SK-N-SH treated with all-trans-retinoic acid at 6 μM for 48 hours (cell line): ENCODE data around the gene RRAS.

Source experiments
- ATAC-seq: fragments of 200-7000 bp; cut with Tn5 transposase; 3 replicates; pipeline ENCODE4 v1.9.1; 2020; ENCODE audit warnings: mild to moderate bottlenecking, moderate library complexity
- ARNTL ChIP-seq: fragments of 450-650 bp; formaldehyde crosslinking; IDR thresholded peaks from 2 replicates; pipeline ENCODE4 v1.5.0; 2020; ENCODE audit warnings: low read depth, mild to moderate bottlenecking, moderate library complexity, borderline replicate concordance
- BACH2 ChIP-seq: fragments of 250-450 bp; sonication (Bioruptor Pico); IDR thresholded peaks from 2 replicates; pipeline ENCODE4 v1.9.0; 2021; ENCODE audit warnings: mild to moderate bottlenecking, borderline replicate concordance
- ESRRG ChIP-seq: fragments of 250-450 bp; sonication (Bioruptor Pico); IDR thresholded peaks from 2 replicates; pipeline ENCODE4 v1.6.1; 2021; ENCODE audit warnings: mild to moderate bottlenecking
- GLIS3 ChIP-seq: fragments of 250-450 bp; sonication (Bioruptor Pico); IDR thresholded peaks from 2 replicates; pipeline ENCODE4 v1.5.0; 2020; ENCODE audit warnings: mild to moderate bottlenecking, moderate library complexity
- ISL1 ChIP-seq: fragments of 250-450 bp; sonication (Bioruptor Pico); IDR thresholded peaks from 2 replicates; pipeline ENCODE4 v2.1.2; 2022; ENCODE audit warnings: mild to moderate bottlenecking, moderate library complexity
- OSR1 ChIP-seq: fragments of 250-450 bp; sonication (Bioruptor Pico); IDR thresholded peaks from 2 replicates; pipeline ENCODE4 v1.8.0; 2022; ENCODE audit warnings: moderate library complexity, mild to moderate bottlenecking, inconsistent platforms
- PPARA ChIP-seq: fragments of 250-450 bp; sonication (Bioruptor Pico); IDR thresholded peaks from 2 replicates; pipeline ENCODE4 v1.5.0; 2020; ENCODE audit warnings: mild to moderate bottlenecking, borderline replicate concordance
- RARB ChIP-seq: fragments of 250-450 bp; sonication (Bioruptor Pico); IDR thresholded peaks from 2 replicates; pipeline ENCODE4 v1.8.0; 2021; ENCODE audit warnings: mild to moderate bottlenecking, moderate library complexity
- SNAI2 ChIP-seq: fragments of 250-450 bp; sonication (Bioruptor Pico); IDR thresholded peaks from 2 replicates; pipeline ENCODE4 v1.5.0; 2020; ENCODE audit warnings: mild to moderate bottlenecking, moderate library complexity
- ZC3H10 ChIP-seq: fragments of 250-450 bp; sonication (Bioruptor Pico); IDR thresholded peaks from 2 replicates; pipeline ENCODE4 v1.5.1; 2021; ENCODE audit warnings: mild to moderate bottlenecking, moderate library complexity
- ZFP3 ChIP-seq: fragments of 250-450 bp; sonication (Bioruptor Pico); IDR thresholded peaks from 2 replicates; pipeline ENCODE4 v1.5.0; 2020; ENCODE audit warnings: mild to moderate bottlenecking, moderate library complexity
- ZFP30 ChIP-seq: fragments of 450-650 bp; formaldehyde crosslinking; IDR thresholded peaks from 2 replicates; pipeline ENCODE4 v1.5.0; 2022; ENCODE audit warnings: mild to moderate bottlenecking, moderate library complexity
- ZNF565 ChIP-seq: fragments of 450-650 bp; formaldehyde crosslinking; conservative IDR thresholded peaks from 2 replicates; pipeline ENCODE4 v1.5.0; 2020; ENCODE audit warnings: low read depth, mild to moderate bottlenecking, moderate library complexity
- ZNF70 ChIP-seq: fragments of 450-650 bp; formaldehyde crosslinking; IDR thresholded peaks from 2 replicates; pipeline ENCODE4 v1.5.0; 2020; ENCODE audit warnings: mild to moderate bottlenecking, moderate library complexity
- ZNF8 ChIP-seq: fragments of 450-650 bp; formaldehyde crosslinking; IDR thresholded peaks from 2 replicates; pipeline ENCODE4 v1.5.0; 2020; ENCODE audit warnings: mild to moderate bottlenecking, moderate library complexity
- TF ChIP-seq, protein P1 (sequence below): fragments of 250-450 bp; sonication (Bioruptor Pico); IDR thresholded peaks from 2 replicates; pipeline ENCODE4 v1.8.0; 2021; ENCODE audit warnings: low read depth, mild to moderate bottlenecking, moderate library complexity, borderline replicate concordance
- TF ChIP-seq, protein P2 (sequence below): fragments of 250-450 bp; sonication (Bioruptor Pico); IDR thresholded peaks from 2 replicates; pipeline ENCODE4 v1.8.0; 2020; ENCODE audit warnings: mild to moderate bottlenecking, moderate library complexity, borderline replicate concordance
- TF ChIP-seq, protein P3 (sequence below): fragments of 250-450 bp; sonication (Bioruptor Pico); IDR thresholded peaks from 2 replicates; pipeline ENCODE4 v1.5.1; 2020; ENCODE audit warnings: low read depth, mild to moderate bottlenecking, moderate library complexity
- TF ChIP-seq, protein P4 (sequence below): fragments of 250-450 bp; sonication (Bioruptor Pico); IDR thresholded peaks from 2 replicates; pipeline ENCODE4 v1.5.1; 2021; ENCODE audit warnings: mild to moderate bottlenecking, moderate library complexity
- TF ChIP-seq, protein P5 (sequence below): fragments of 250-450 bp; sonication (Bioruptor Pico); IDR thresholded peaks from 2 replicates; pipeline ENCODE4 v1.5.0; 2020; ENCODE audit warnings: mild to moderate bottlenecking, moderate library complexity

RRAS gene

DNA sequence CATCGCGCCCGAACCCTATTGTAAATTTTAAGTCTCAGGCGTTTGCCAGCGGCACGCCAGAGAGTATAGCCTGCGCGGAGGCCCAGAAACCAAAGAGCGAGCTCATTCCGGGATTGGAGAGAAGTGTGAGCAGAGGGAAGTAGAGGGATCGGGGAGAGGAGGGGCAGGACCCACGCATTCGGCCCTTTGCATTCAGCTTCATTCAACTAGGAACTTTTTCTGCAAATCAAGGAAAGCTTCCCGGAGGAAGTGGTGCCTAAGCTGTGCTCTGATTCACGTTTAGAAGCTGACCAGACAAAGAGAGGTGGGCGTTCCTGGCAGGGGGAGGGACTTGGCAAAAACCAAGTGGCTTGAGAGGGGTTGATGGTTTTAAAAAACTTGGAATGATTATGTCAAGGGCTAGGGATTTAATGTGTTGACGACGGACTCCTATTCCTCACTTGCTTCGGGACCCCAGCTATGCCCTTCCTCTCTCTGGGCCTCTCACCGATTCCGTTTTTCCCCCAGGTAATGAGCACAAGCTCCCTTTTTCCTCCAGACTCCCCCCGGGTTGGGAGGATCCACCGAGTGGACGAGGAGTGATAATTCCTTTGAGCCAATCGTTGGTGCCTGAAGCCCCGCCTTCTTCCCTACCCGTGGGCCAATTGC lies 36.3 kb upstream of the RRAS start:
- TF ChIP-seq ZNF70 (CRISPR knock-in tag): no peak
- no peak for TF ChIP-seq ARNTL
- 0 out of 2 replicates have a peak, but pooled peaks have one; percentile 42 for TF ChIP-seq ESRRG
- no peak for TF ChIP-seq RARB
- 0 out of 2 replicates have a peak, but pooled peaks have one; percentile 30 for TF ChIP-seq ZNF8 (CRISPR knock-in tag)
- no peak for TF ChIP-seq OSR1 (CRISPR knock-in tag)
- no peak for TF ChIP-seq BACH2 (CRISPR knock-in tag)
- TF ChIP-seq SNAI2 (CRISPR knock-in tag): no peak
- TF ChIP-seq, protein P1, sequence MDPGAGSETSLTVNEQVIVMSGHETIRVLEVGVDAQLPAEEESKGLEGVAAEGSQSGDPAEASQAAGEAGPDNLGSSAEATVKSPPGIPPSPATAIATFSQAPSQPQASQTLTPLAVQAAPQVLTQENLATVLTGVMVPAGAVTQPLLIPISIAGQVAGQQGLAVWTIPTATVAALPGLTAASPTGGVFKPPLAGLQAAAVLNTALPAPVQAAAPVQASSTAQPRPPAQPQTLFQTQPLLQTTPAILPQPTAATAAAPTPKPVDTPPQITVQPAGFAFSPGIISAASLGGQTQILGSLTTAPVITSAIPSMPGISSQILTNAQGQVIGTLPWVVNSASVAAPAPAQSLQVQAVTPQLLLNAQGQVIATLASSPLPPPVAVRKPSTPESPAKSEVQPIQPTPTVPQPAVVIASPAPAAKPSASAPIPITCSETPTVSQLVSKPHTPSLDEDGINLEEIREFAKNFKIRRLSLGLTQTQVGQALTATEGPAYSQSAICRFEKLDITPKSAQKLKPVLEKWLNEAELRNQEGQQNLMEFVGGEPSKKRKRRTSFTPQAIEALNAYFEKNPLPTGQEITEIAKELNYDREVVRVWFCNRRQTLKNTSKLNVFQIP (CRISPR knock-in tag): no peak
- TF ChIP-seq, protein P2, sequence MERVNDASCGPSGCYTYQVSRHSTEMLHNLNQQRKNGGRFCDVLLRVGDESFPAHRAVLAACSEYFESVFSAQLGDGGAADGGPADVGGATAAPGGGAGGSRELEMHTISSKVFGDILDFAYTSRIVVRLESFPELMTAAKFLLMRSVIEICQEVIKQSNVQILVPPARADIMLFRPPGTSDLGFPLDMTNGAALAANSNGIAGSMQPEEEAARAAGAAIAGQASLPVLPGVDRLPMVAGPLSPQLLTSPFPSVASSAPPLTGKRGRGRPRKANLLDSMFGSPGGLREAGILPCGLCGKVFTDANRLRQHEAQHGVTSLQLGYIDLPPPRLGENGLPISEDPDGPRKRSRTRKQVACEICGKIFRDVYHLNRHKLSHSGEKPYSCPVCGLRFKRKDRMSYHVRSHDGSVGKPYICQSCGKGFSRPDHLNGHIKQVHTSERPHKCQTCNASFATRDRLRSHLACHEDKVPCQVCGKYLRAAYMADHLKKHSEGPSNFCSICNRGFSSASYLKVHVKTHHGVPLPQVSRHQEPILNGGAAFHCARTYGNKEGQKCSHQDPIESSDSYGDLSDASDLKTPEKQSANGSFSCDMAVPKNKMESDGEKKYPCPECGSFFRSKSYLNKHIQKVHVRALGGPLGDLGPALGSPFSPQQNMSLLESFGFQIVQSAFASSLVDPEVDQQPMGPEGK (CRISPR knock-in tag): no peak
- peak; percentile 82 for TF ChIP-seq ZFP3 (CRISPR knock-in tag)
- TF ChIP-seq ISL1 (CRISPR knock-in tag): 0 out of 2 replicates have a peak, but pooled peaks have one; percentile 22
- TF ChIP-seq, protein P3, sequence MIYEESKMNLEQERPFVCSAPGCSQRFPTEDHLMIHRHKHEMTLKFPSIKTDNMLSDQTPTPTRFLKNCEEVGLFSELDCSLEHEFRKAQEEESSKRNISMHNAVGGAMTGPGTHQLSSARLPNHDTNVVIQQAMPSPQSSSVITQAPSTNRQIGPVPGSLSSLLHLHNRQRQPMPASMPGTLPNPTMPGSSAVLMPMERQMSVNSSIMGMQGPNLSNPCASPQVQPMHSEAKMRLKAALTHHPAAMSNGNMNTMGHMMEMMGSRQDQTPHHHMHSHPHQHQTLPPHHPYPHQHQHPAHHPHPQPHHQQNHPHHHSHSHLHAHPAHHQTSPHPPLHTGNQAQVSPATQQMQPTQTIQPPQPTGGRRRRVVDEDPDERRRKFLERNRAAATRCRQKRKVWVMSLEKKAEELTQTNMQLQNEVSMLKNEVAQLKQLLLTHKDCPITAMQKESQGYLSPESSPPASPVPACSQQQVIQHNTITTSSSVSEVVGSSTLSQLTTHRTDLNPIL (CRISPR knock-in tag): 0 out of 2 replicates have a peak, but pooled peaks have one; percentile 13
- TF ChIP-seq, protein P4, sequence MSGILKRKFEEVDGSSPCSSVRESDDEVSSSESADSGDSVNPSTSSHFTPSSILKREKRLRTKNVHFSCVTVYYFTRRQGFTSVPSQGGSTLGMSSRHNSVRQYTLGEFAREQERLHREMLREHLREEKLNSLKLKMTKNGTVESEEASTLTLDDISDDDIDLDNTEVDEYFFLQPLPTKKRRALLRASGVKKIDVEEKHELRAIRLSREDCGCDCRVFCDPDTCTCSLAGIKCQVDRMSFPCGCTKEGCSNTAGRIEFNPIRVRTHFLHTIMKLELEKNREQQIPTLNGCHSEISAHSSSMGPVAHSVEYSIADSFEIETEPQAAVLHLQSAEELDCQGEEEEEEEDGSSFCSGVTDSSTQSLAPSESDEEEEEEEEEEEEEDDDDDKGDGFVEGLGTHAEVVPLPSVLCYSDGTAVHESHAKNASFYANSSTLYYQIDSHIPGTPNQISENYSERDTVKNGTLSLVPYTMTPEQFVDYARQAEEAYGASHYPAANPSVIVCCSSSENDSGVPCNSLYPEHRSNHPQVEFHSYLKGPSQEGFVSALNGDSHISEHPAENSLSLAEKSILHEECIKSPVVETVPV (CRISPR knock-in tag): no peak
- no peak for TF ChIP-seq GLIS3 (CRISPR knock-in tag)
- TF ChIP-seq ZFP30 (CRISPR knock-in tag): no peak
- ATAC-seq: peak; percentile 16

DNA sequence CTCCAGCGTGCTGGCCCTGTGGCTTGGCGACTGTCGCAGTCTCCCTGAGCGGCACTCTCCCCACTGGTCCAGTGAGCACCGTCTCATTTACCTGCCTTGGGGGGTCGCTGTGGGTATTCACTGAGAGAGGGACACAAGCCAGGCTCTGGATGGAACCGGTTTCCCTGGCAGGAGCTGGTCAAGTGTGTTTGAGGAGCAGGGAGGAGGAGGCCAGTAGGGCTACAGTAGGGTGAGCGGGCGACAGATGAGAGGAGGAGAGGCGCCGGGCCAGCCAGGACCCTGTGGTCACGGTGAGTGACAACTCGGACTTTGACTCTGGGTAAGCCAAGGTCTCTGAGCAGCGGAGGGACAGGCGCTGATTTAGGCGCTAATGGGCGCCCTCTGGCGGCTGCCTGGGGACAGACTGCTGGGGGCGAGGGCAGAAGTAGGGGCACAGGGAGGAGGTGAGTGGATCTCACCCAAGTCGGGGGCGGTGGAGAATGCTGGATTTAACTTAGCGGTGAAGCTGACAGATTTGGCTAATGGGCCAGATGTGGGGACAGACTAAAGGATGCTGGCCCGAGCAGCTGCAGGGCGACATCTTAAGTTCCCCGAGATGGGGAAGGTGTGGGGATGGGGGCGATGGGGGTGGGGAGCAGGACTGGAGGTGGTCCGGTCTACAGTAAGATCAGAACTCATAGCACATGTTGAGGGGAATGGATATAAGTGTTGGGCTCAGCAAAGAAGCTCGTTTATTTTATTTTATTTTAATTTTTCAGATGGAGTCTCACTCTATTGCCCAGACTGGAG lies 32.4 kb upstream of the RRAS start:
- peak; percentile 54 for ATAC-seq
- TF ChIP-seq ISL1 (CRISPR knock-in tag) (no peak), ZFP3 (CRISPR knock-in tag) (no peak), ZNF70 (CRISPR knock-in tag) (0 out of 2 replicates have a peak, but pooled peaks have one; percentile 4), RARB (no peak), ARNTL (no peak), PPARA (CRISPR knock-in tag) (no peak), OSR1 (CRISPR knock-in tag) (no peak), BACH2 (CRISPR knock-in tag) (no peak), GLIS3 (CRISPR knock-in tag) (no peak), ZFP30 (CRISPR knock-in tag) (no peak), ZC3H10 (no peak), SNAI2 (CRISPR knock-in tag) (no peak), ZNF565 (CRISPR knock-in tag) (no peak)
- TF ChIP-seq, protein P5, sequence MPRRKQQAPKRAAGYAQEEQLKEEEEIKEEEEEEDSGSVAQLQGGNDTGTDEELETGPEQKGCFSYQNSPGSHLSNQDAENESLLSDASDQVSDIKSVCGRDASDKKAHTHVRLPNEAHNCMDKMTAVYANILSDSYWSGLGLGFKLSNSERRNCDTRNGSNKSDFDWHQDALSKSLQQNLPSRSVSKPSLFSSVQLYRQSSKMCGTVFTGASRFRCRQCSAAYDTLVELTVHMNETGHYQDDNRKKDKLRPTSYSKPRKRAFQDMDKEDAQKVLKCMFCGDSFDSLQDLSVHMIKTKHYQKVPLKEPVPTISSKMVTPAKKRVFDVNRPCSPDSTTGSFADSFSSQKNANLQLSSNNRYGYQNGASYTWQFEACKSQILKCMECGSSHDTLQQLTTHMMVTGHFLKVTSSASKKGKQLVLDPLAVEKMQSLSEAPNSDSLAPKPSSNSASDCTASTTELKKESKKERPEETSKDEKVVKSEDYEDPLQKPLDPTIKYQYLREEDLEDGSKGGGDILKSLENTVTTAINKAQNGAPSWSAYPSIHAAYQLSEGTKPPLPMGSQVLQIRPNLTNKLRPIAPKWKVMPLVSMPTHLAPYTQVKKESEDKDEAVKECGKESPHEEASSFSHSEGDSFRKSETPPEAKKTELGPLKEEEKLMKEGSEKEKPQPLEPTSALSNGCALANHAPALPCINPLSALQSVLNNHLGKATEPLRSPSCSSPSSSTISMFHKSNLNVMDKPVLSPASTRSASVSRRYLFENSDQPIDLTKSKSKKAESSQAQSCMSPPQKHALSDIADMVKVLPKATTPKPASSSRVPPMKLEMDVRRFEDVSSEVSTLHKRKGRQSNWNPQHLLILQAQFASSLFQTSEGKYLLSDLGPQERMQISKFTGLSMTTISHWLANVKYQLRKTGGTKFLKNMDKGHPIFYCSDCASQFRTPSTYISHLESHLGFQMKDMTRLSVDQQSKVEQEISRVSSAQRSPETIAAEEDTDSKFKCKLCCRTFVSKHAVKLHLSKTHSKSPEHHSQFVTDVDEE (CRISPR knock-in tag): peak; percentile 54; the same call in 1 of the 2 replicates
- TF ChIP-seq, protein P4 (CRISPR knock-in tag): no peak
- TF ChIP-seq, protein P3 (CRISPR knock-in tag): no peak
- TF ChIP-seq, protein P2 (CRISPR knock-in tag): no peak
